Stimulated activated CD8-positive, alpha-beta memory T cell treated with anti-CD3 and anti-CD28 coated beads, Interleukin-2, amount 100 ng/mL, for 1 hour (primary cell): ENCODE results near the gene HSDL1.

ENCODE experiments used
- DNase-seq, 2 donors: peaks; one replicate each; pipeline ENCODE4 v3.0.0-alpha.2; 2020; ENCODE audit warnings: low read depth in 2 of 2

HSDL1 gene

GRCh38 chr16:84107921-84108320 lies 37.1 kb downstream of the HSDL1 start:
- no peak for DNase-seq

GRCh38 chr16:84105948-84106740 lies 38.8 kb downstream of the HSDL1 start:
- DNase-seq, result no peak

- no peak for DNase-seq
Observed at GRCh38 chr16:84105301-84105815, 39.6 kb downstream of the HSDL1 start.

DNA sequence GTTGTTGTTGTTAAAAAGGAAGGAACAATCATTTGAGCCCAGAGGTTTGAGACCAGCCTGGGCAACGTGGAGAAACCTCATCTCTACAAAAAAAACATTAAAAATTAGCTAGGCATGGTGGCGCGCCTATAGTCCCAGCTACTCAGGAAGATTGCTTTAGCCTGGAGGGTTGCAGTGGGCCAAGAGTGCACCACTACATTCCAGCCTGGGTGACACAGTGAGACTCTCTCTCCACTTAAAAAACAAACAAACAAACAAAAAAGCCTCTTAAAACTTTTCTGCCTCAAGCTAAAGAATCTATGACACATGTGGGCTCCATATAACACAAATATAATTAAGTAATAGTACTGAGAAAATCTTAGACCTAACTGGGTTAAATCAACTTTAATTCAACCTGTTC lies 40.7 kb downstream of the HSDL1 start:
- DNase-seq, result no peak

- no peak for DNase-seq
Observed at GRCh38 chr16:84103678-84104077, 41.3 kb downstream of the HSDL1 start.

- no peak for DNase-seq
Observed at GRCh38 chr16:84098939-84099338, 46.0 kb downstream of the HSDL1 start.

DNA sequence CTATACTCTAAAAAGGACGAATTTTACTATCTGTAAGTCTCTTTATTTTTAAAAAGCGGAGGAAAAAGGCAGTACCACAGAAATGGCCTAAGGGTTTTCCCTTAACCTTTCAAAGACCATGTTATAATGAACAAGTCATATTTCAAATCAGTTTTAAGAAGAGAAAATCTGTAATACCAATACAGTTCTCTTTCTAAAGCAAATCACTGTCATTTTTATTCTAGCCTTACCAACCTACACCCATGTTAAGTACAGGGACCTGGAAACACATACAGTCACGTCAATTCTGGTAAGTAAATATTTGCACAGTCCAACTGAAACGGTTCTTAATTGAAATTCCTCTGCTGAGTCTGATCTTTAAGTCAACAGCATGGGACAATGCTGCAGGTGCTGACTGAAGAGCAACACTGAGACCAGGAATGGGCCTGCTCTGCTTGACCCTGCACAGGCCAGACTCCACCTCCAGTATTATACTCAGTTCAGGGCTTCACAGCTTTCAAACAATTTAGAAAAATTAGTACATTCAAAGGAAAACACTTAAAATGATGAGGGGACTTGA lies 48.5 kb downstream of the HSDL1 start:
- no peak for DNase-seq

DNA sequence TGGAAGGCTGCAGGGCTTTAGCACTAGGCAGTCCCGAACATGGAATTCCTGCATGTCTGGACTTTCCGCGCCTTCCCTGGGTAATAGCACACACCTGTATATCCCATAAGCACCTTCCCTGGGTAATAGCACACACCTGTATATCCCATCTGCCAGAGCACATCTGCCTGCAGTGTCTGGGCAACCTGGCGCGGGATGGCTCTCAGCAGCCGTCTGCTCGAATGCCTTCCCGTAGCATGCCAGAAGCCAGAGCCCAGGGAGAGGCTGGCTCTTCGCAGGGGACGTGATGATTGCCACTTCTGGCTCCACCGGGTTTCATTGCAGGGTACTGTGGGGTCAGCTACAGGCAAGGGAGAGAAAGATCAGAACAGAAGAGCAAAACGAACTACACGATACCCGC lies 49.5 kb downstream of the HSDL1 start:
- DNase-seq, result no peak

DNA sequence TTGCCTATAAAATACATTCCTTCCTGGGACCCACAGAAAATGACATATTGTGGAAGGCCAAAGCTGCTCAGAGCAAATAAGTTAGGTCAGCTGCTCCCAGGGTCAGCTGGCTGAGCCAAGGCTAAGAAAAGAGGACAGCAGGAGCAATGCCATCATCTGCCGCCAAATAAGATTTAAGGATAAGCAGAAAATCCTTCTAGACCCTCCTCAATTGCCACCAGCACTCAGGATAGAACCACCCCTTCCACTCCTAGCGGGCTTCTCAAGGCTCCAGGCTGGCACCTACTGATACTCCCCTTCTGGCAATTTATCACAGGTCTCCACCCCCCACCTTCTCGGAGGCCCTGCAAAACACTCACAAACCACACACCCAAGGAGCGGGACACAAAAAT lies 51.1 kb downstream of the HSDL1 start:
- no peak for DNase-seq

GRCh38 chr16:84093120-84093878 lies 51.7 kb downstream of the HSDL1 start:
- DNase-seq, result no peak

- no peak for DNase-seq
Observed at GRCh38 chr16:84091460-84091859, 53.5 kb downstream of the HSDL1 start.

DNA sequence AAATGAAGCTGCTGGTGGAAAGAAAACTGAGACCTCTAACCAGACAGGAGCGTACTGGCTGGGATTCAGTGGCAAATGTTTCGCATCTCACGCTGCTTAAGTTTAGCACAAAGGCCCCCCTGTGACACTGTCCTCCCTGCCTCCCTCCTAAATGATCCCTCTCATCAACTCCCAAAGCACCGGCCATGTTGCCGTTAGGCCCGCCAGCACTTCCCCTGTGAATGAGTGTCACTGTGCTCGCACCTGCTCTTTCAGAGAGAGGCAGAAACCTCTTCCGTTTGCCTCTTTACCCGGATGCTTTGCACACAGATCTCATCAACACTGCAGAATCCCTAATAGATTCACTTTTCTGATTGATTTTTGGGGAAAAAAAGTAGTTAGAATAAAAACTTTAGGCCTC lies 54.8 kb downstream of the HSDL1 start:
- DNase-seq, result no peak

DNA sequence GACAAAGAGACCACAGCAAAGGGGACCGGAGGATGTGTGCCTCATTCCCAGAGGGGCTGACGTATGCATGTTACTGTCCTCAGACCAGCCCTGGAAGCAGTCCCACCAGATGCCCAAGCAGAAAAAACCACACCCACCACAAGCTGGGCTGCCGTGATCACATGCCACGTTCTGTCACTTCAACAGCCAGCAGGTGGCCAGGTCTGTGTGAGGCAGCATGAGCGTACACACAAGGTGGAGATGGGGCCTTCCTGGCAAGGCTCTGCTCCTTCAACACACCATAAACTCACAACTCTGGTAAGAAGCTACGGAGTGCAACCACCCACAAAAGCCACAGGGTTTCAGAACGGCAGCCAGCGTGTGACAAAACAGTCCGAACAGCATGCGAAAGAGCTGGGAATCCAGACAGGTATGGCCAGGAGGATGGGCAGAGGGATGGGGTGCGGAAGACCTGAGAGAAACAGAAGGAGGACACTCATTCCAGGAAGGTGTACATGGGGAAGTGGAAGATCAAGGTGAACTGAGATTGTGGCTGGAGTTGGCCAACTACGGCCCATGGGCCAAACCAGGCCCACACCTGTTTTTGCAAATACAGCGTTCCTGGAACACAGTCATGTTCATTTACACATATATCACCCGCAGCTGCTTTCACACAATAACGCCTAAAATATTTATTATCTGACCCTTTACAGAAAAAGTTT lies 56.1 kb downstream of the HSDL1 start:
- no peak for DNase-seq

DNA sequence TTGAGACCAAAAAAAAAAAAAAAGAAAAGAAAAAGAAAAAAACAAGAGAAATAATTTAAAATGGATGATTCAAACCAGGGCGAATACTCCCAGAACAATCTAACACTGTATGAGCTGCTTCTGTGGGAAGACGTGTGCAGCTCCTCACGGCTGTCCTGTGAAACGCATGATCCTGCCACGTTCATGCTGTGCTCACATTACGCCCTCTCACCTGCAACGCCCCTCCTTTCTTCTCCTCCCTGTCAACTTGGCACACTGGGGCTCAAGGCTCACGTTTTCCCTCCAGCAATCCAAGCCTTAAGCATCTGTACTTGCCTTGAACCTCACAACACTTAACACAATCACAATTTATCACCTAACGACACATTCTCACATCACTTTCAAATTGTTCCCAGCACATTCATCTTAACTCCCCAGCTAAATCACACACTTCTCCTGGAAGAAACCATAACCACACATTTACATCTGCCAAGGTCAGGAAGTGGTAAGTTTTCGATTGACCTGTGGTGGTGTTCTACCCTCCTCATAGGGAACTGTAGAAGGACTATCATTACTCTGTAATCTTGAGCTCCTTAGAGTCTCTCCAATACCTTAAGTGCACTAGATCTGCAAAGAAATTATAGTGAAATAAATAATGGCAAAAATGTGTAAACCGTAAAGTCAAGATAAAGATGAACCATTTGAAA lies 57.4 kb downstream of the HSDL1 start:
- no peak for DNase-seq

DNA sequence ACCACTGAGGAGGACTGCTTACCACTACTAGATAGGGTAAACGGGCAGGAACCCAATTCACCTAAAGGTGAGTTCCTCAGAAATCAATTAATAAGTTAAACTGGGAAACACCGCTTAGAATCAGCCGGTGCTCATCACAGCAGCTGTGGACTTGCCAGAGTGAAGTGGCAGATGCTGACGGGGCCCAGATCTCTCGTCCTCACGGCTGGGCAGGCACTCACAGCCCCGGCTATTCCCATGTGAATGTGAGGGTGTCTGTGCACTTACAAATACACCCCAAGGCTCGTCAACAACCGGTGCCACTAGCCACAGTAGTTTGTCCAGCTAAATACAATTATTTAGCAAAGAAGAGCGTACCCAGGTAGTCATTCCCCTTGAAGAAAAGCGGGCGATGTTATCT lies 58.0 kb downstream of the HSDL1 start:
- no peak for DNase-seq

DNA sequence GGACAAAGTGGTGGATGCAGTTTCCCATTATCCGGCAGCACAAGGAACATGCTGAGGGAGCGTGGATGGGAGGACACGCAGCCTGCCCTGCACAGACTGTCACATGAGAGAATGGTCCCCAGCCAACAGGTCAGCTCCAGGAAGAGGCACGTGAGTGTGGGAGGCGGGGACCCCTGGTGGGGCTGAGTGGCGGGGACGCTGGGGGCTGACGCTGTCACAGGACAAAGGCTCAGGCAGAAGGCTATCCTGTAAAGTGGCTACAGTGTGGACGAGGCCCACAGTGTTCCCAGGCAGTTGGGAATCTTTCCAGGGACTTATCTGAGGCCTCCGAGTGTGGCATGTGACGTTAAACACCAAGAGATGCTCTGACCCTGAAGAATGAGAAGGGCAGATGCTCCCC lies 58.6 kb downstream of the HSDL1 start:
- DNase-seq, result no peak

GRCh38 chr16:84085773-84086172 lies 59.2 kb downstream of the HSDL1 start:
- DNase-seq, result no peak

GRCh38 chr16:84085271-84085667 lies 59.7 kb downstream of the HSDL1 start:
- DNase-seq, result no peak

GRCh38 chr16:84084570-84085270 lies 60.3 kb downstream of the HSDL1 start:
- peak; percentile 34 to 44 for DNase-seq

- DNase-seq, result no peak
Observed at GRCh38 chr16:84082835-84083569, 62.0 kb downstream of the HSDL1 start.
